ENCODE measurements around the gene SMARCAL1.

The SMARCAL1 gene

GRCh38 chr2:216526939-216527338, 114.7 kb downstream of the SMARCAL1 start:
- no peaks in the 10 kb centered on the region for H4K20me1 ChIP-seq (ENCODE audit: insufficient read depth, low read length)
- TF ChIP-seq CTCF (IDR thresholded peaks at IDR 0.05; ENCODE audit: low read depth, low read length) (no peak), EZH2phosphoT487 (IDR thresholded peaks at IDR 0.05; ENCODE audit: low read depth) (no peak)
- H2AFZ ChIP-seq (ENCODE audit: low read depth, low read length): no peak overlapping the region
- H3K27ac ChIP-seq (ENCODE audit: low read length): no peak overlapping the region
- H3K9ac ChIP-seq (ENCODE audit: low read length): no peak overlapping the region
- H3K79me2 ChIP-seq (ENCODE audit: low read length): no peaks in the 10 kb centered on the region
- H3K4me2 ChIP-seq (ENCODE audit: low read length): no peak overlapping the region
- H3K27me3 ChIP-seq (ENCODE audit: low read depth, low read length): no peaks in the 10 kb centered on the region
- H3K36me3 ChIP-seq (replicated peaks; ENCODE audit: low read depth, low read length): no peaks in the 10 kb centered on the region
- H3K4me1 ChIP-seq (ENCODE audit: low read length): no peaks in the 10 kb centered on the region
- H3K9me3 ChIP-seq (ENCODE audit: insufficient read depth, low read length): no peaks in the 10 kb centered on the region
- no peak overlapping the region for H3K4me3 ChIP-seq (ENCODE audit: low read length)

GRCh38 chr2:216527600-216527999, 115.3 kb downstream of the SMARCAL1 start:
- Histone ChIP-seq H3K9me3 (ENCODE audit: insufficient read depth, low read length) (no peaks in the 10 kb centered on the region), H3K9ac (ENCODE audit: low read length) (no peak overlapping the region), H3K4me2 (ENCODE audit: low read length) (no peak overlapping the region), H3K79me2 (ENCODE audit: low read length) (no peaks in the 10 kb centered on the region), H4K20me1 (ENCODE audit: insufficient read depth, low read length) (no peaks in the 10 kb centered on the region), H3K36me3 (replicated peaks; ENCODE audit: low read depth, low read length) (no peaks in the 10 kb centered on the region), H3K27ac (ENCODE audit: low read length) (no peak overlapping the region), H3K4me3 (ENCODE audit: low read length) (no peak overlapping the region), H3K27me3 (ENCODE audit: low read depth, low read length) (no peaks in the 10 kb centered on the region), H3K4me1 (ENCODE audit: low read length) (no peaks in the 10 kb centered on the region), H2AFZ (ENCODE audit: low read depth, low read length) (no peak overlapping the region)
- TF ChIP-seq EZH2phosphoT487 (IDR thresholded peaks at IDR 0.05; ENCODE audit: low read depth) (no peak), CTCF (IDR thresholded peaks at IDR 0.05; ENCODE audit: low read depth, low read length) (no peak)

GRCh38 chr2:216532562-216532961, 120.3 kb downstream of the SMARCAL1 start:
- Histone ChIP-seq H3K9me3 (ENCODE audit: insufficient read depth, low read length) (no peaks in the 10 kb centered on the region), H3K27ac (ENCODE audit: low read length) (no peak overlapping the region), H3K36me3 (replicated peaks; ENCODE audit: low read depth, low read length) (no peaks in the 10 kb centered on the region), H3K9ac (ENCODE audit: low read length) (no peak overlapping the region), H2AFZ (ENCODE audit: low read depth, low read length) (no peak overlapping the region), H3K4me3 (ENCODE audit: low read length) (no peak overlapping the region), H3K79me2 (ENCODE audit: low read length) (no peaks in the 10 kb centered on the region), H3K4me2 (ENCODE audit: low read length) (no peak overlapping the region), H4K20me1 (ENCODE audit: insufficient read depth, low read length) (no peaks in the 10 kb centered on the region), H3K4me1 (ENCODE audit: low read length) (no peaks in the 10 kb centered on the region), H3K27me3 (ENCODE audit: low read depth, low read length) (no peaks in the 10 kb centered on the region)
- TF ChIP-seq CTCF (IDR thresholded peaks at IDR 0.05; ENCODE audit: low read depth, low read length) (no peak), EZH2phosphoT487 (IDR thresholded peaks at IDR 0.05; ENCODE audit: low read depth) (no peak)
